ENCODE measurements around the gene ALDH1A1.

DNA sequence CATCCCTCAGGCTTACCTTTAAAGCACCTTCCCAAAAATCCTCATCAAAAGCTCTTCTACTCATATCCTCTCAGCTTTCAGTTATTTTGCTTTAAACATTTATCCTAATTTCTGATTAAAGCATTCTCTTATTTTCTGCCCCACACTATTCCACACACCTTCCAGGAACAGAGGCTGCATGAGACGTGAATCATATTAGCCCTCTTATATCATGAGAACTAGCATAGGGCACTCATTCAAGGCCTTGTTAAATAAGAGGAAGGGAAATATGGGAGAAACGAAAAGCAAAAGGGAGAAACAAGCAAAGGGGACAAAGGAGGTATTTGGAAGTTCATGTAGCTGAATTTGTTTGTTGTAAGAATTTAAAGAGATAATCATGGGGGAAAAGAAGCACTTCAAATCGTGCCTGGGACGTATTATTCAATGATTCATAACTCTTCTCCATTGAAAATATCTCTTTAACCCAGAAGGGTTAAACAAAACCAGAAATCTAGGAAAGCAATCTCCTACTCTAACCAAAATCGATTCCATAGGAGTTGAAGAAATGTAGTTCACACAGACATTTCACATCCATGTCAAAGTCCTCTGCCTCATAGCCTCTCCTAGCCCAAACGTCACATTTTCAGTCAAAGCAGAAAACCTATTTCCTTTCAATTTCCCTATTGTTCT is 4.1 kb downstream of the ALDH1A1 start:
- no peak for TF ChIP-seq GATA2 (IDR thresholded peaks at IDR 0.05; ENCODE audit: low read depth, low read length)
- TF ChIP-seq GATA3 (IDR thresholded peaks at IDR 0.05; ENCODE audit: low read depth, low read length) = no peak

Measured in SH-SY5Y (cell line).